H9 (cell line): ENCODE results near the gene NSUN2. TPM values are rescaled to one million over a fixed set of nuclear protein-coding genes. Genes with fewer than 3 reads are reported as not detected.

Experiments used
- DNase-seq: peaks from one replicate; pipeline ENCODE4 v3.0.0-alpha.2; 2017
- H2AFZ ChIP-seq: one replicate; pipeline ENCODE4 v1.6.1; 2013; ENCODE audit warnings: mild to moderate bottlenecking, low read length, control low read depth, moderate library complexity
- H2AK5ac ChIP-seq: 2 replicates; pipeline ENCODE4 v1.6.1; 2013; ENCODE audit warnings: low read length, control low read depth, mixed read lengths; ENCODE audit not compliant: insufficient read length
- H2BK120ac ChIP-seq: one replicate; pipeline ENCODE4 v1.6.1; 2013; ENCODE audit warnings: low read depth, mild to moderate bottlenecking, low read length, control low read depth, inconsistent platforms; ENCODE audit not compliant: poor library complexity, severe bottlenecking
- H2BK12ac ChIP-seq: 2 replicates; pipeline ENCODE4 v1.6.1; 2013; ENCODE audit warnings: low read length, control low read depth, mixed read lengths, low read depth; ENCODE audit not compliant: insufficient read length
- H2BK15ac ChIP-seq: 2 replicates; pipeline ENCODE4 v1.6.1; 2013; ENCODE audit warnings: low read depth, low read length, control low read depth
- H2BK20ac ChIP-seq: one replicate; pipeline ENCODE4 v1.6.1; 2013; ENCODE audit warnings: low read depth, mild to moderate bottlenecking, low read length, control low read depth, inconsistent platforms; ENCODE audit not compliant: poor library complexity, severe bottlenecking
- H2BK5ac ChIP-seq: 2 replicates; pipeline ENCODE4 v1.6.1; 2013; ENCODE audit warnings: low read length, control low read depth, mixed read lengths; ENCODE audit not compliant: insufficient read length
- H3K14ac ChIP-seq: 2 replicates; pipeline ENCODE4 v1.6.1; 2013; ENCODE audit warnings: low read length, control low read depth; ENCODE audit not compliant: insufficient read depth
- H3K18ac ChIP-seq: 2 replicates; pipeline ENCODE4 v1.6.1; 2013; ENCODE audit warnings: low read depth, mild to moderate bottlenecking, mixed read lengths, low read length, control low read depth; ENCODE audit not compliant: insufficient read length
- H3K23ac ChIP-seq: 2 replicates; pipeline ENCODE4 v1.6.1; 2013; ENCODE audit warnings: low read length, control low read depth, mixed read lengths, low read depth; ENCODE audit not compliant: insufficient read length
- H3K23me2 ChIP-seq: 2 replicates; pipeline ENCODE4 v1.6.1; 2013; ENCODE audit warnings: low read depth, mild to moderate bottlenecking, mixed read lengths, low read length, control low read depth; ENCODE audit not compliant: insufficient read length, poor library complexity, severe bottlenecking
- H3K27ac ChIP-seq: 2 replicates; pipeline ENCODE4 v1.5.1; 2013; ENCODE audit warnings: low read length, control low read depth, mixed read lengths, low read depth; ENCODE audit not compliant: insufficient read length
- H3K27me3 ChIP-seq: 2 replicates; pipeline ENCODE4 v1.6.1; 2013; ENCODE audit warnings: low read length, control low read depth, inconsistent platforms; ENCODE audit not compliant: insufficient read depth
- H3K4ac ChIP-seq: 2 replicates; pipeline ENCODE4 v1.6.1; 2013; ENCODE audit warnings: low read depth, mild to moderate bottlenecking, control low read depth, inconsistent platforms, low read length, moderate library complexity
- H3K4me1 ChIP-seq: 2 replicates; pipeline ENCODE4 v1.6.1; 2013; ENCODE audit warnings: low read length, control low read depth, inconsistent platforms; ENCODE audit not compliant: insufficient read depth
- H3K4me2 ChIP-seq: 2 replicates; pipeline ENCODE4 v1.6.1; 2013; ENCODE audit warnings: low read length, control low read depth, mixed read lengths; ENCODE audit not compliant: insufficient read length, insufficient read depth
- H3K56ac ChIP-seq: 2 replicates; pipeline ENCODE4 v1.6.1; 2013; ENCODE audit warnings: low read depth, mild to moderate bottlenecking, mixed read lengths, low read length, control low read depth; ENCODE audit not compliant: insufficient read length
- H3K79me1 ChIP-seq: 2 replicates; pipeline ENCODE4 v1.6.1; 2013; ENCODE audit warnings: low read depth, mild to moderate bottlenecking, moderate library complexity, low read length, control low read depth, inconsistent platforms; ENCODE audit not compliant: insufficient read depth, poor library complexity, severe bottlenecking
- H3K79me2 ChIP-seq: 2 replicates; pipeline ENCODE4 v1.6.1; 2013; ENCODE audit warnings: low read length, control low read depth, inconsistent platforms; ENCODE audit not compliant: insufficient read depth
- H3K9ac ChIP-seq: 2 replicates; pipeline ENCODE4 v1.6.1; 2013; ENCODE audit warnings: low read length, control low read depth, mixed read lengths; ENCODE audit not compliant: insufficient read length; ENCODE audit errors: extremely low read depth
- H3K9me3 ChIP-seq: one replicate; pipeline ENCODE4 v1.6.1; 2013; ENCODE audit warnings: low read depth, low read length, inconsistent platforms; ENCODE audit not compliant: control insufficient read depth
- H3T11ph ChIP-seq: one replicate; pipeline ENCODE4 v1.6.1; 2013; ENCODE audit warnings: mild to moderate bottlenecking, low read length, control low read depth, inconsistent platforms
- H4K20me1 ChIP-seq: one replicate; pipeline ENCODE4 v1.6.1; 2013; ENCODE audit not compliant: control insufficient read depth, insufficient read length, insufficient read depth
- H4K5ac ChIP-seq: 2 replicates; pipeline ENCODE4 v1.6.1; 2013; ENCODE audit warnings: low read depth, mild to moderate bottlenecking, mixed read lengths, low read length, control low read depth; ENCODE audit not compliant: insufficient read length
- H4K8ac ChIP-seq: replicated peaks from 2 replicates; pipeline ENCODE4 v1.6.1; 2013; ENCODE audit warnings: low read length, control low read depth, mixed read lengths, low read depth; ENCODE audit not compliant: insufficient read length
- H4K91ac ChIP-seq: 2 replicates; pipeline ENCODE4 v1.6.1; 2013; ENCODE audit warnings: low read depth, mild to moderate bottlenecking, moderate library complexity, mixed read lengths, low read length, control low read depth; ENCODE audit not compliant: insufficient read length
- H3K27ac Mint-ChIP-seq, 3 experiments: 2 replicates in 2 of 3; 3 replicates in 1 of 3; pipeline ENCODE4 v1.8.0; 2020 to 2021; ENCODE audit warnings: mixed read lengths in 3 of 3, mild to moderate bottlenecking in 1 of 3, moderate library complexity in 1 of 3
- H3K27me3 Mint-ChIP-seq: 2 replicates; pipeline ENCODE4 v1.8.0; 2021; ENCODE audit warnings: low read depth, mild to moderate bottlenecking, moderate library complexity, mixed read lengths
- H3K36me3 Mint-ChIP-seq, 3 experiments: 2 replicates in 2 of 3; 3 replicates in 1 of 3; pipeline ENCODE4 v1.8.0; 2020 to 2021; ENCODE audit warnings: low read depth in 3 of 3, mixed read lengths in 3 of 3; ENCODE audit not compliant: insufficient read depth in 1 of 3
- H3K4me1 Mint-ChIP-seq, 2 experiments: 2 replicates each; pipeline ENCODE4 v1.8.0; 2020; ENCODE audit warnings: mixed read lengths in 2 of 2
- H3K4me3 Mint-ChIP-seq, 2 experiments: 2 replicates in 1 of 2; 3 replicates in 1 of 2; pipeline ENCODE4 v1.8.0; 2020 to 2021; ENCODE audit warnings: mild to moderate bottlenecking in 2 of 2, mixed read lengths in 2 of 2, moderate library complexity in 1 of 2
- H3K9me3 Mint-ChIP-seq, 2 experiments: 2 replicates in 1 of 2; 3 replicates in 1 of 2; pipeline ENCODE4 v1.8.0; 2020; ENCODE audit warnings: mild to moderate bottlenecking in 2 of 2, mixed read lengths in 2 of 2, moderate library complexity in 1 of 2
- WGBS: extraction: QIAGEN DNeasy Blood & Tissue Kit; methylation state at CpG from one replicate; pipeline ENCODE4 v1.1.7; 2013; ENCODE audit warnings: missing lambda C conversion rate, low lambda C conversion rate, mixed read lengths; ENCODE audit not compliant: insufficient read length; ENCODE audit errors: extremely low coverage; 5-methylcytosine and 5-hydroxymethylcytosine counted together
- total RNA-seq: library from RNA; stranded (reverse); gene quantifications from 2 replicates; pipeline ENCODE4 v1.2.1, GENCODE V29; 2021
- TF ChIP-seq, protein P1 (sequence below): fragments of 200-600 bp; sonication (generic); conservative IDR thresholded peaks from 3 replicates; pipeline ENCODE4 v1.8.0; 2021; ENCODE audit warnings: antibody characterized with exemption, mild to moderate bottlenecking

Gene NSUN2
- total RNA-seq, 1 experiment from 2014 or later, result 115 TPM

DNA sequence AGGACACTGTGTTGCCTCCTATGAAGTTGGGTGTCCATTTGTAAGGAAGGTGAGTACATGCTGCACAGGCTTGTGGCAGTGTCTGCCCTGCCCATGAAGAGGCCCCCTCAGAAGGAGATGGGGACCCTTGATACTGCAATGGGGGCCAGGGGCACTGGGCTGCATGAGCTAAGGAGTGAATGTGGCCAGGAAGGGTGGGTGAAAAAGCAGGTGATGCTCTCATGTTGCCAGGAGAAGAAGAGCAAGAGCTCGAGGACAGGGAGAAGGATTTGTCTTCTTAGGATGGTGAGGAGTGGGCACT lies 76.1 kb downstream of the NSUN2 start:
- no peak overlapping the region for H2BK12ac ChIP-seq
- no peak overlapping the region for H3K14ac ChIP-seq
- H2BK120ac ChIP-seq, result no peak overlapping the region
- no peak overlapping the region for H2BK5ac ChIP-seq
- Mint-ChIP-seq H3K9me3 (peaks cover 19 to 28% of the 10 kb centered on the region in 2 experiments), H3K4me3 (no peak overlapping the region), H3K27me3 (peaks cover 6% of the 10 kb centered on the region), H3K4me1 (no peaks in the 10 kb centered on the region), H3K27ac (no peak overlapping the region), H3K36me3 (peaks cover 0 to 7% (median 5%) of the 10 kb centered on the region in 3 experiments; a peak in 5 of 7 replicates)
- H3K18ac ChIP-seq, result no peak overlapping the region
- H3T11ph ChIP-seq, result no peak overlapping the region
- H3K4ac ChIP-seq, result no peak overlapping the region
- no peaks in the 10 kb centered on the region for H3K4me1 ChIP-seq
- no peaks in the 10 kb centered on the region for H3K79me2 ChIP-seq
- TF ChIP-seq, protein P1, sequence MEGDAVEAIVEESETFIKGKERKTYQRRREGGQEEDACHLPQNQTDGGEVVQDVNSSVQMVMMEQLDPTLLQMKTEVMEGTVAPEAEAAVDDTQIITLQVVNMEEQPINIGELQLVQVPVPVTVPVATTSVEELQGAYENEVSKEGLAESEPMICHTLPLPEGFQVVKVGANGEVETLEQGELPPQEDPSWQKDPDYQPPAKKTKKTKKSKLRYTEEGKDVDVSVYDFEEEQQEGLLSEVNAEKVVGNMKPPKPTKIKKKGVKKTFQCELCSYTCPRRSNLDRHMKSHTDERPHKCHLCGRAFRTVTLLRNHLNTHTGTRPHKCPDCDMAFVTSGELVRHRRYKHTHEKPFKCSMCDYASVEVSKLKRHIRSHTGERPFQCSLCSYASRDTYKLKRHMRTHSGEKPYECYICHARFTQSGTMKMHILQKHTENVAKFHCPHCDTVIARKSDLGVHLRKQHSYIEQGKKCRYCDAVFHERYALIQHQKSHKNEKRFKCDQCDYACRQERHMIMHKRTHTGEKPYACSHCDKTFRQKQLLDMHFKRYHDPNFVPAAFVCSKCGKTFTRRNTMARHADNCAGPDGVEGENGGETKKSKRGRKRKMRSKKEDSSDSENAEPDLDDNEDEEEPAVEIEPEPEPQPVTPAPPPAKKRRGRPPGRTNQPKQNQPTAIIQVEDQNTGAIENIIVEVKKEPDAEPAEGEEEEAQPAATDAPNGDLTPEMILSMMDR, result no peak
- no peaks in the 10 kb centered on the region for H4K20me1 ChIP-seq
- no peak overlapping the region for H3K4me2 ChIP-seq
- no peak overlapping the region for H2BK20ac ChIP-seq
- H3K9me3 ChIP-seq, result peaks cover 12% of the 10 kb centered on the region
- no peaks in the 10 kb centered on the region for H3K23me2 ChIP-seq
- no peak overlapping the region for H4K8ac ChIP-seq
- no peak overlapping the region for H3K9ac ChIP-seq
- no peak overlapping the region for H2AK5ac ChIP-seq
- no peak overlapping the region for H2BK15ac ChIP-seq
- H3K23ac ChIP-seq, result no peak overlapping the region
- no peaks in the 10 kb centered on the region for H3K79me1 ChIP-seq
- no peak overlapping the region for H4K5ac ChIP-seq
- DNase-seq, result no peak
- no peak overlapping the region for H2AFZ ChIP-seq
- no peak overlapping the region for H3K56ac ChIP-seq
- no CpG with 5 or more reads among the region's 1 CpG for WGBS
- no peak overlapping the region for H3K27ac ChIP-seq
- H4K91ac ChIP-seq, result no peak overlapping the region
- H3K27me3 ChIP-seq, result no peaks in the 10 kb centered on the region
